Right forelimb (tissue), 1 donor: ENCODE data around the gene ZNF771.
A peak's percentile ranks its signal among the peaks of the same experiment; 100 is the strongest.

Experiments
- DNase-seq: peaks from one replicate; pipeline ENCODE4 v3.0.0-alpha.2; 2018

Gene ZNF771

DNA sequence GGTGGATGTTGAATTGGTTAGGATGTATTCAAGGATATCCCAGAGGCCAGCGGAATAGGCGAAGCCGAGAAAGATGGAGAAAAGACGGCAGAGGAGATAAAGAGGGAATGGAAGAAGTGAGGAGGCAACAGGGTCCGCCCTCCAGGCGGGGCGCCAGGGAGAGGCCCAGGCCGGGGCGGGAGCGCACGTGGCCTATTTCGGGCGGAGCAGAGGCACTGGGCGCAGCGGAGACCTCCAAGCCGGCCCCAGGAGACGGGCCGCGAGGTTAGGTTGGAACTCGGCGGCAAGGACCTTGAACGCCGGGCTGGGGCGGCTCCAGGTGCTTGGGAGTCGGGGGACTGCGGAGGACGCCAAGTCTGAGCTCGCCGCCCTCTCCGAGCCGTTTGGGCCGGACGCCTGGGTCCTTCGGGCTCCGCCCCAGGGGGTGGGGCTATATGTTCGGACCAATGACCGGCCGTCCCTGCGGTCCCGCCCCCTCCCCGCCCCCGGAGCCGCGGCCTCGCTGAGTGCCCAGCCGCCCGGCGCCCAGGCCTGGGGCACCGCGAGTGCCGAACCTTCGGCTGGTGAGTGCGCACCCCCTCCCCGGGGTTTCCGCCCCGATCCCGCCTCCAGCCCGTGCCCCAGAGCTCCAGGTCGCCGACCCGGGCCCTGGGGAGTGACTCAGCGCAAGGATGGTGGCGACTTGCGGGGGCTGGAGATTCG, at the start of gene ZNF771:
Gene ZNF771 (plus strand): TSS at position 505 of the 702 bp plus-strand sequence. CDS start 448 bp downstream, outside the sequence.
- DNase-seq: peak; percentile 97

DNA sequence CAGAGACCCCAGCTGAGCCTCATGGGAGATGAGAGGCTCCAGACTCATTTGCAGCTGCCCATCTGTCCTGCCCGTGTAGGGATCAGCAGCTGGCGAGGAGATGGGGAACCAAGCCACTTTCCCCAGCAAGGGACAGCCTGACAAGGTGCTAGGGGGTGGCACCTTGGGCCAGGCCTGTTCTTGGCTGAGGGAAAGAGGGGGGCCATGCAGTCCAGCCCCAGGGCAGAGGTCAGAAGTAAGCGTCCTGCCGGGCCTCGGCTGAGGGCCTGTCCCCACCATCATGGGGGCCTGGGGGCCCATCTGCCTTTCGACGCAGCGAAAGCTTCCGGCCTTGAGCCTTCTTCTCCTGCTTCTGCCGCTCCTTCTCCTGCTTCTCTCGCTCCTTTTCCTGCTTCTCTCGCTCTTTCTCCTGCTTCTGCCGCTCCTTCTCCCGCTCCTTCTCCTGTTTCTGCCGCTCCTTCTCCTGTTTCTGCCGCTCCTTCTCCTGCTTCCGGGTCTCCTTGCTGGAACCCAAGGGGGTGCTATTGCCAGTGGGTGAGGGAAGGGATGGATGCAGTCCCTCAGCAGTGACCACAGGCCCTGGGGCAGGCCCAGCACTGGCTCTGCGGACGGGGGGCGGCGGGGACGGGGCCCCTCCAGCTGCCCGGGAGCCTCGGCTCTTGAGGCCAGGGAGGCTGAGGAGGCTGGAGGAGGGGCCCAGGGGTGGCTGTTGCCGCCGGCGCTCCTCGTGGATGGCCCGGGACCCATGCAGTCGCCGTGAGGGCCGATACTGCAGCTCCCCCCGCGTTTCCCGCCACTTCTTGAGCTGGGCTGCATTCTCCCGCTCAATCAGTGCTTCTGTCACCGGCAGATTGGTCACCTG, 49.5 kb upstream of the ZNF771 start:
- DNase-seq: no peak

DNA sequence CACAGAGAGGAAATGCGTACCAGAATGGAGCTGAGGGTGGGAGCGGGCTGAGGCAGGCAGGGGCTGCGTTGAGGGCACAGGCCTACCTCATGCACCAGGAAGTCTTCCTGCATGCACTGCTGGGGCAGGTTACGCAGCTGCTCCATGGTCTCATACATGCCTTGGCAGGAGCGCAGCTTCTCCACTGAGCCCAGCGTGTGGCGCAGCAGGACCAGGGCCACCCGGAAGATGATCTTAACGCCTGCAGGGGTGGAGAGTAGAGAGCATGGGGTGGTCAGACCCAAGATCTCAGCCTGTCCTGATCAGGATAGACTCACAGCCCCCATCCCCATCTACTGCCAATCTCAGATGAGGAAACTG, 48.8 kb upstream of the ZNF771 start:
- no peak for DNase-seq

DNA sequence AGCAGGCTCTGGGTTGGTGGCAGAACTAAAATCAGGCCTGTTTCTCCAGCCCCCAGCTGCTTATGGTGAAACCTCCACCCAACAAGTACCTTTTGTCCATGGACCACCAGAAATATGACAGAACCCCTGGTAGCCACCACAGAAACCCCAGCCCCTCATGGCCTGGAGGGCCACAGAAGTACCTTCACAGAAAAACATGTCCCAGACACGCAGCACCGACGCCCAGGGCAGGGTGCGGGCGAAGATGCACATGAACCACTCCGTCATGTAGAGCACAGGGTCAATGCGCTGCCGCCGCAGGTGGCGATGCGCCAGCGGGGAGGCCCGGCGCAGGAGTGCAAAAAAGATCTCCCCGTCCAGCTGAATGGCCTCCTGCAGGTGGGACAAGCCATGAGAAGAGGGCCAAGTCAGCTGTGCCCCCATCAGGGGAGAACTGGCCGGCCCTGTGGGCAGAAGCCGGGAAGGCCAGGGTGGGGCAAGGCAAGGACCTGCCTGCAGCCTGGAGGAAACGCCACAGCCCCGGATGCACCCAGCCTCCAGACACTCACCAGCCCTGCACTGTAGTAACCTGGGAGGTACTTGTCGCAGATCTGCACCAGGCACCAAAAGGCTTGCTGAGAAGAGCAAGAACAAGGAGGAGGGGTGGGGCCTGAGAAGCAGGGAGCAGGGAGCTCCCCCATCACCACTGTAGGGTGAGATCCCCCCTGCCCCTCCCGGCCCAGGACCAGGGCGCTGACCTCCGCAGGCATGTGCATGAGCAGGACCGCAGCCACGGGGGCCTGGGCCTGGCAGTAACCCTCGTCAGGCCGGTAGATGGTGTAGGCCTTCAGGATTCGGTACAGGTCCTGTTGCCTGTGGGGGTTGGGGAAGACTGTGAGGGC, 48.2 kb upstream of the ZNF771 start:
- DNase-seq: peak; percentile 36

GRCh38 chr16:30359871-30360170, 47.6 kb upstream of the ZNF771 start:
- DNase-seq: no peak

DNA sequence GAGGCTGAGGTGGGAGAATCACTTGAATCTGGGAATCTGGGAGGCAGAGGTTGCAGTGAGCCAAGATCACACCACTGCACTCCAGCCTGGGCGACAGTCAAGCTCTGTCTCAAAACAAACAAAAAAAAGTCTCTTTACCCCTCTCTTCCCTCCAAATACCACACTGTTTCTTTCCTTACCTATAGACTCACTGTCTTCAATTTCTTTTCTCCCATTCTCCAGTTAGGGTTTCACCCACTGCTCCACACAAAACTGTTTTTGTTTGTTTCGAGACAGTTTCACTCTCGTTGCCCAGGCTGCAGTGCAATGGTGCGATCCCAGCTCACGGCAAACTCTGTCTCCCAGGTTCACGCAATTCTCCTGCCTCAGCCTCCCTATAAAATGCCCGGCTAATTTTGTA, 46.2 kb upstream of the ZNF771 start:
- DNase-seq: no peak

DNA sequence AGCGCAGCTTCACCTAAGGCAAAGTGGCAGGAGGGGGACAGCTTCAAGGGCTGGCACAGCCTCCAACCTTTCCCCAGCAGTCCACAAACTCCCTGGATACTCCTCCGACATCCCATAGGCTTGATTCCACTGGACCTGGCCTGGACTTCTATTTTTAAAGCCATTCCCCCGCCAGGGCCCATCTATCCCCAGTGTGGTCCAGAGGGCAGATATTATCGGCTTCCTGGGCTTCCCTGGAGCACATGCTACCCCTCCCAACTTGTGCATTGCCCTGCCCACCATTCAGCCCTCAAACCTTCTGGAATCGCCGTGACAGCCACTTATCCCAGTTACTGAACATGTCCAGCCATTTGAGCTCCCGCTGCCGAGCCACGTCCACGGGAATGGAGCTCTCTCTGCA, 42.2 kb upstream of the ZNF771 start:
- no peak for DNase-seq

DNA sequence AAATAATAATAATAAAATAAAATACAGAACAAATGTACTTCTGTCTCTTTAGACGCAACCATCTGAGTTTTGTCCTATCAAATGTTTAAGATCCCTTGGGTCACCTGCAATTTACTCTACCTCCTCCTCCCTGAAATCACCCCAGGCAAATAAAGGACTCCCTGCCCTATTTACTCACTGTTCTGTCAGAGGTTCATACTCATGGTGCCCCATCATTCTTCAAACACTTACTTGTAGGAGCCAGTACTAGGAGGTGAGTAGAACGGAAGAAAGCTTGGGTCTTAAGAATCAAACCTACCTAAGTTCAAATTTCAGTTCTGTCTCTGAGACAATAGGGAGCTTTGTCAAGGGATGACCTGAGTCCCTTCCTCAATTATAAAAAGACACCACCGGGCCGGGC, 40.9 kb upstream of the ZNF771 start:
- DNase-seq: no peak

DNA sequence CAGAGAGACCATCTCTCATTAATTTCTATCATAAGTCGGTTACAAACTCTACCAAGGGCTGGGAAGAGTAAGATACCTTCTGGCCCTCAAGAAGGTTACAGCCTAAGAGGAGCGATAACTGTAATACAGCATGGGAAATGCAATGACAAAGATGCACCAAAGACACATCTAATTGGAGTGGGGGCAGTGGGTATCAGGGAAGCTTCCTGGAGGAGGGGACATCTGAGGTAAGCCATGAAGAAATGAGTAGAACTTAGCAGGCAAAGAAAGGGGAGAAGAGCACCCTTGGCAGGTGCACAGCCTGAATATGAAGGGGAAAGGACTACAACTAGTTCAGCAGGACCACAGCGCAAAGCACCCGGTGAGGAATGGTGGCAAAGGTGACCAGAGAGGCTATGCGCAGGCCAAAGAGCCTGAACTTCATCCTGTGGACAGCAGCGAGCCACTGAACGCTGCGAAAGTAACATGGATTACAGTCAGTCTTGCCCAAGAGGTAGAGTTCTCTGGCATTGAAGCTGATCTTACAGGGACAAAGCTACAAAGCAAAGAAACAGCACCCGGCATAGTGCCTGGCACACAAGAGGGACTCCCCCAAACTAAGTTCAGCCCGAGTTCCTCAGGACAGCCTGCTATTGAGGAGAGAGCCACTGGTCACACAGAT, 39.9 kb upstream of the ZNF771 start:
- DNase-seq: no peak

DNA sequence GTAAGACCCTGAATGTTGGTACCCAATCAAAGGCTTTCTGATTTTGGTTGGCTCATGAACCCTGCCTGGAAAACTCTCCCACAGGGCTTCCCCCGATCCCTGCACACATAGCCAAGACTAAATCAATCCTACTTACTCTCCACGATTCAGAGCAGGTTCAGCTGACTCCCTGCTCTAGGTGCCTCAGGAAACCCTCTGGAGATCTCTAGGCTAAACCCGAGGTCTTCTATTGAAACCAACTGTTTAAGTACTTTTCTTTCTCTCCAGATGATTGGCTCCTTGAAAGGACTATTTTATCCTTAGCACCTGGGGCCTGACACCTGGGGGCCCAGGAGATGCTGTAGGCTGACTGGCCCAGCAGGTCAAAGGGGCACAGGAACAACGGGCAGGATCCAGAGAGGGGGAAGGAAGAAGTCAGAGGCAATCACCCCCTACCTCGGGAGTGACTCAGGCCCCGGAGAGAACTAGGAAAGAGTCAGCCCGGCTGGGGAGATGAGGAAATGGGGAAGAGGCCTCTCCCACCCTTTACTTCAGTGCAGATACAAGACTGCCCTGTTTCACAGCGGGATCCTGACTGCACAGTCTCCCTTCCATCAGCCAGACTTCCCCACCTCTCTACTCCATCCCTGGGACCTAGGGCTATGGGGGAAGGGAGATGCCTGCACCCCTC, 39.1 kb upstream of the ZNF771 start:
- DNase-seq: no peak

GRCh38 chr16:30368792-30369090, 38.7 kb upstream of the ZNF771 start:
- no peak for DNase-seq

DNA sequence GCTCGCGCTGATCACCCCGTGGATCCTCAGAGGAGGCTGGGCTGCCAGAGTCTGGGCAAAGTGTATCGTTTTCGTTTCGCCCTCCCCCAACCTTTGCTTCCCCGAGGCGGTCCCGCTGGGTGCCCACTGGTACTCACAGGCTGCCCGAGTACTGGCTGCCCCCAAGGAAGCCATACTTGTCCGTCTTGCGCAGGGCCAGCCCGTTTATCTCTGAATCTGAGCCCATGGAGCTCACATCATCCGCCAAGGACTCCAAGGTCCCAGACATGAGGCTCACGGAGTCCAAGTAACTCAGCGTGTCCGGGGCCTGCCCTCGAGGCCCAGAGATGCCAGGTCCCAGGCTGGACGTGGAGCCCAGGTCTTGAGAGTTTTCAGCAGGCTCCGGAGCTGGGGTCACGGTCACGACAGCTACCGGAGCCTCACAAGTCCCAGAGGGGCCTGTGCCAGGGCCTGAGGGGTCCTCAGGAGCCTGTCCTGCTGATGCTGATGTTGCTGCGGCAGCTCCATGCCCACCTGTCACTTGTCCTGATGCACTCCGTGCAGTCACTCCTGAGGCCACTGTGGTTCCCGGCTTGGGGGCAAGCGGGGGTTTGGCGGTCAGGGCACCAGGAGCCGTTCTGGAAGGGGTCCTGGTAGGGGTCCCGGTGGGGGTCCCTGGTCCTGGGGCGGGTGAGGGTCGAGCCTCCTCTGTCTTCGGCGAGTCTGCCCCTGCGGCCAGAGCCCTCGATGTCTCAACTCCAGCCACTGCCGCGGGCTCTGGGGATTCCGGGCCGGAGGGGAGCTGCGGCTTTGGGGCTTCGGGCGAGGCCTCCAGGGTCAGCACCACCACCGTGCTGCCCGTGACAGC, 38.1 kb upstream of the ZNF771 start:
- peak; percentile 41 for DNase-seq

DNA sequence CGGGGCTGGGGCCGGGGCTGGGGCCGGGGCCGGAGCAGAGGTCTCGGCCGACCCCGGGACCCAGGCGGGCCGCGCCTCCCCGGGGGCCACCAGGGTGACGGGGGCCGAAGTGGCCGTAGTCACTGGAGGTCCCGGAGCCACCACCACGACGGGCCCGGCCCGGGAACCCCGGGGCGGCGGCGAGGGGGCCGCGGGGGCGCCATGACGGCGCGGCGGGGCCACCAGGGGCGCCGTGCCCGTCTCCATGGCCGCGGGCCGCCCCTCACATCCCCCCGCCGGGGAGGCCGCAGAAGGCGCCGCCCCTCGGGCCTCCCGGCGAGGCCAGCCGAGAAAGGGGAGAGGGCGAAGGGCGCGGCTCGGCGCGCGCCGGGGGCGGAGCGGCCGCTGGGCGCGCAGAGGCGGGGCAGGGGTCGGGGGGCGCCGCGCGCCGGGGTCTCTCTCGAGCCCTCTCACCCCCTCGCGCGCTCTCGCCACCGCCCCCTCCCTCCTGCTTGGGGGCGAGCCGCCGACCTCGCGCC, 37.4 kb upstream of the ZNF771 start:
- DNase-seq: no peak

GRCh38 chr16:30370456-30371247, 36.8 kb upstream of the ZNF771 start, which contains the start of gene TBC1D10B:
TBC1D10B (minus strand) TSS chr16:30370494; CDS start chr16:30370183, 311 bp downstream.
- peak; percentile 100 for DNase-seq

DNA sequence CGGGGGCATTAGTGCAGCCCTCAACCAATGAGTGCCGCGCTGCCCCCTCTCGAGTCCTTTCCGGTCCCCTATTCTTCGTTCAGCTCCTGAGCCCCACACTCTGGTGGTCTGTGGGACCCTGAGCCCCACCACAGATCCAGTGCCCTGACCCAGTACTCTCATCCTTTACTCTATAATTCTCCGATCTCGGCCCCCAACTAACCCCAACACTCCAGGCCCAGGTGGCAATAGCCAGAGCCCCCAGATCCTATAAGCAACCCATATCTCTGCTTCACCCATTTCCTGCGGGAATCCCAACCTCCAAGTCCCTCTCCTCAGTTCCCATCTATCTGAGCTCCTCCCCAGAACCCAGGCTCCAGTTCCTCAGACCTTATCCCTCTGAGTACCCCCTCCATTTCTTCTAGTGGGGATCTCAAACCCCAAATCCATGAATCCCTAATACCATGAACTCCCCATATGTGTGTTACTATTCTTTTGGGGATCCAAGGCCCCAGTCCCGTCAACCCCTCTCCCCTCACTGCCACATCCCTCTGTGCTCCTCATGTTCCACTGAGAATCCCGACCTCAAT, 36.1 kb upstream of the ZNF771 start:
- DNase-seq: peak; percentile 37

DNA sequence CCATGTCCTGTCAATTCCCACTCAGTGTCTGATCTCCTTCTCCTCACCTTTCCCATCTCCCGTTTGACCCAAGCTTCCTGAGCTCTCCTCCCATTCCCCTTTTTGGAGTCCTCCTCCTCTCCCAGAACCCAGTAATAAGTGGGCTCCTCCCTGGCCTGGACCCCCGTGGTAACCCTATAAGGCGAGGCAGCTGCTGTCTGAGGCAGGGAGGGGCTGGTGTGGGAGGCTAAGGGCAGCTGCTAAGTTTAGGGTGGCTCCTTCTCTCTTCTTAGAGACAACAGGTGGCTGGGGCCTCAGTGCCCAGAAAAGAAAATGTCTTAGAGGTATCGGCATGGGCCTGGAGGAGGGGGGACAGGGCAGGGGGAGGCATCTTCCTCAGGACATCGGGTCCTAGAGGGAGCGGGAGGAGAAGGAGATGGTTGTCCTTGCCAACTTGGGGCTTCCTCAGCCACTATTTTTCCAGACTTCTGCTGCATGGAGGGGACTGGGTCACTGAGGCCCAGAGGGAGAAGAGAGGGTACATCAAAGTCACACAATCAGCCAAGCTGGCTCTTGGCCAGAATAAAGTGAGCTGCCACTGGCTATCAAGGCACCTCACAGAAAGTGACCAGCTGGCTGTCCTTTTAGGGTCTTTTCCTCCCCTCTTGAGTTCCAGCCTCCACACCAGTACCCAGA, 35.2 kb upstream of the ZNF771 start:
- peak; percentile 55 for DNase-seq

- DNase-seq: peak; percentile 36
These were observed 34.7 kb upstream of the ZNF771 start for GRCh38 chr16:30372725-30373124.

- DNase-seq: peak; percentile 45
These were observed 32.9 kb upstream of the ZNF771 start, which contains the start of gene MYL11 for GRCh38 chr16:30374538-30374937. MYL11 (plus strand) TSS chr16:30374802; CDS start chr16:30374858, 56 bp downstream.

- peak; percentile 44 for DNase-seq
These were observed 31.5 kb upstream of the ZNF771 start for GRCh38 chr16:30375864-30376263.
